Lung microvascular endothelial cell (primary cell): Measurements from ENCODE around the gene HLA-DMA. TPM values are rescaled to one million over a fixed set of nuclear protein-coding genes. Genes with fewer than 3 reads are reported as not detected.

Source experiments
- DNase-seq, 2 donors: peaks; one replicate each; pipeline versions ENCODE4 v3.0.0 to v3.0.0-alpha.2; 2010; ENCODE audit warnings: low read depth in 2 of 2
- total RNA-seq: library from RNA; depleted of rRNA; stranded (reverse); fragments of >200 nt; gene quantifications from 2 replicates; pipeline ENCODE4 v1.2.1, GENCODE V29; 2014

The HLA-DMA gene
- 0.20 and 0.44 TPM in 2 replicates for total RNA-seq

DNA sequence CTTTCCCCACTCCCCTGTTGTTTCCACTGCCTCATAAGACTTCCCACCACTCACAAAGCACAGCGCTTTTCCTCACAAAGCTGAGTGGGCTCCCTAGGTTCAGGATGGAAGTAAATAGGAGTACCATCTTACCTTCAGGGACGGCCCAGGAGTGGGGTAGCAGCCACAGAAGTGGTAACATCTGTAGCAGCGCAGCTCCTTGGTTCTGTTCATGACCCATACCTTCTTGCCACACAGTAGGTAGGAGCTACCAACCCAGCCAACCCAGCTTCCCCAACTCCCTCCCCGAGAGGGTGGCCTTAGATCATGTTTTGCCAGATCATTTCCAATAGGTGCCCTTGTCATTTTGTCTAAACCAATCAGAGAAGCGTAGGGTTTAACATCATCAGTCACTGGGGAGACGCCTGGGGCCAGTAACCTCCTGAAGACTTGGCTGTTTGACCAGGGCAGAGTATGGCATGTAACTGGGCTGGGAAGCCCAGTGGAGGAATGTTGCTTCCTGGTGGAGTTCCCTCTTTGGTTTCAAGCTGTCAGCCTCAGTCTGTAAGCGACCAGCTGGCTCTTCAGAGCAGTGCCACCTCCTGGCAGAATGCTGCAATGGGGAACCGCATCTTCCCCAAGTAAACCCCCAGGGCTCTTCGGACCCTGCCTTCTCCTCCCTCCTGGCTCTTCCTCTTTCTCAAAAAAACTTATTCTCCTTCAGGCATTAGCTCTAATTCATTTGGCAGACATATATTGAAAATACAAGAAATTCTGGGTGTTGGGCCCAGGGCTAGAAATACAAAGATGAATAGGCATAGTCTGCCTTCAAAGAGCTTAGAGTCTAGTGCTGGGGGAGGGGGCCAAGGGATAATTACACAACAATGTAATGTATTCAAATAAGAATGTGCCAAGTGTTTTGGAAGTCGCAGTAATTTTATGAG, at the start of gene HLA-DMA:
Gene HLA-DMA (minus strand): TSS at position 281 of the 923 bp plus-strand sequence. CDS start 61 bp downstream, at position 220.
- peak; percentile 93 to 96 for DNase-seq

DNA sequence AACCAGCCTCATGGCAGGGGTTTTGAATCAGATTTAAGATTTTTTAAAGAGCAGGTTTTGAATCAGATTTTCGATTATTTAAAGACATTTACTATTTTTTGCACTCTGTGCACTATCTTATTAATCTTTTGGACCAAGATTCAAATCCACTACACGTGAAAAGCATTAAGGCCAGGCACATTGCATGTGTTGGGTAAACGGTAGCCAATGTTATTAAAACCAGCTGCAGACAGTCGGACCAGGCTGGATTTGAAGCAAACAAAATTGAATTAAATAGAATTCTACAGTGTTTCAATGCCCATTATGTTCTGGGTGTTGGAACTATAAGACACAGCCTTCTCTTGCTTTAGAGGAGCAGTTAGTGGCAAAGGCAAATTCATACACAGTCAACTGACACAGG, 48.8 kb upstream of the HLA-DMA start:
- DNase-seq: no peak

DNA sequence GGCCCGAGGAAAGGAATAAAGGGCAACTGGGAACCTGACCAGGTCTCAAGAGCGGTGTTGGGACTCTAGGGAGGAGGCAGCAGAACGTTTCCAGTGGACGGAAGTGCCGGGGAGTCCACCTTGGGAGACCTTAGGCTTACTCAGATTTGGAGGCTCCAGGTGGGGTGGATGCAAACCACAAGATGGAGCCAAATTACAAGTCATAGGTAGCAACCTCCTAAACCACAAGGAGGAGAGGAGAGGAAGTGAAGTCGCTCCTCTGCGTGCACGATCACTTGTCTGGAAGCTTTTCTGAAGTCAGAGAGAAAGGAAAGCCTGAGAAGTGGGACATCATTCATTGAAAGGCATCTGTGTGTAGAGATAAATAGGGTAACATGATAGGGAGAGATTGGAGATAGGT, 47.2 kb upstream of the HLA-DMA start:
- peak; percentile 19 to 23 for DNase-seq

DNA sequence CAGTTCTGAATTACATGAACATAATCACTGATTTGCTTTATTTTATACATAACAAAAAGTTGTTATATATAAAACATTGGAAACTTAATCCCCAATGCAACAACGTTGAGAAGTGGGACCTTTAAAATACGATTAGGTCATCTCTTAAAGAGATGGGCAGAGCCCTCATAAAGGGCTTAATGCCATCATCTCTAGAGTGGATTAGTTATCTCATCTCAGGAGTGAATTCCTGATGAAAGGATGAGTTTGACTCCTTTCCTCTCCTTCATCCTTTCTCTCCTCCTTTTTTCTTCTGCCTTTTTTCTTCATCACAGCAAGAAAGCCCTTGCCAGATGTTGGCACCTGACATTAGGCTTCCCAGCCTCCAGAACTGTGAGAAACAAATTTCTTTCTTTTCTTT, 42.6 kb upstream of the HLA-DMA start:
- no peak for DNase-seq

DNA sequence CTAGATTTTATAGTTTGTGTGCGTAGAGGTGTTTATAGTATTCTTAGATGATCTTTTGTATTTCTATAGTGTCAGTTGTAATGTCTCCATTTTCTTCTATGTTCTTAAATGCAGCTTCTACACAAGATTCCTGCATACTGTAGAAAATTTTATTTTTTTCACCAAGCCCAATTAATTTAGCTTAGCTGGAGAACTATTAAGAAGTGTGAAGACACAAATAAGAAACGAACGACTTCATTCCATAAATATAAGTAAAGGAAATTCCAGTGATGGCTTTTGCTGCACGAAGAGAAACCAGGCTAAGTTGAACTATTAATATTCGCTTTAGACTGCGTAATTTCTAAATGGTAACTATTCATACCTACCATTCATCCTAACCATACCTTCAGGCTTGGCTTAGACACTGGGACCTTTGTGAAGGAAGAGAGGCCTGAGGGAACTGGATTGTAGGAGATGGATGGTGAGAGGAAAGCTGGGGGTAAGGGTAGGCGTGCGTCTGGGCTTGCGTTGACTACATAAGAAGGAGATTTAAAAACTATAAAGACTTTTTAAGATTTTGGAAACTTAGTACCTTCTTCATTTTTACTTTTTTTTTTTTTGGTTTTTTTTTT, 40.6 kb upstream of the HLA-DMA start:
- DNase-seq: no peak

DNA sequence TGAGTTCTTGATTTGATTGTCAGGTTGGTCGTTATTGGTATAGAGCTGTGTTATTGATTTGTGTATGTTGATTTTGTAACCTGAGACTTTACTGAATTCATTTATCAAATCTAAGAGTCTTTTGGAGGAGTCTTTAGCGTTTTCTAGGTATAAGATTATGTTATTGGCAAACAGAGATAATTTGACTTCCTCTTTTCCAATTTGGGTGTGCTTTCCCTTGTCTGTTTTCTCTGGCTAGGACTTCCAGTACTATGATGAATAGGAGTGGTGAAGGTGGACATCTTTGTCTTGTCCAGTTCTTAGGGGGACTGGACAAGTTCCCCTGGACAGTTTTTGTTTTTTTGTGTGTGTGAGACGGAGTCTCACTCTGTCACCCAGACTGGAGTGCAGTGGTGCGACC, 39.1 kb upstream of the HLA-DMA start:
- DNase-seq: no peak

DNA sequence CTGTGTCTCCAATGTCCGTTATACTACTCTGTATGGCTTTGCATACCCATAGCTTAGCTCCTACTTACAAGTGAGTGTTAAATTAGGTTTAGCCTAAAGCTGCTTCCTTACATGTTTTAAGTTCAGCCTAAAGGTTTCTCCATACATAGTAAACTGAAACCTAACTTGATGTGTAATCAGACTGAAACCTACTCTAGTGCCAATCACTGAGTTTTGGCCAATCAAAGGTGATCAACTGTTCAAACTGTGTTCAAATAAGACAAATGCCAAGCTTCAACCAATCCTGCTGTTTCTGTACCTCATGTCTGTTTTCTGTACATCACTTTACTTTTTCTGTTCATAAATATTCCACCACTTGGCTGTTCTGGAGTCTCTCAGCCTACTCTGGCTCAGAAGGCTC, 36.5 kb upstream of the HLA-DMA start:
- DNase-seq: no peak

DNA sequence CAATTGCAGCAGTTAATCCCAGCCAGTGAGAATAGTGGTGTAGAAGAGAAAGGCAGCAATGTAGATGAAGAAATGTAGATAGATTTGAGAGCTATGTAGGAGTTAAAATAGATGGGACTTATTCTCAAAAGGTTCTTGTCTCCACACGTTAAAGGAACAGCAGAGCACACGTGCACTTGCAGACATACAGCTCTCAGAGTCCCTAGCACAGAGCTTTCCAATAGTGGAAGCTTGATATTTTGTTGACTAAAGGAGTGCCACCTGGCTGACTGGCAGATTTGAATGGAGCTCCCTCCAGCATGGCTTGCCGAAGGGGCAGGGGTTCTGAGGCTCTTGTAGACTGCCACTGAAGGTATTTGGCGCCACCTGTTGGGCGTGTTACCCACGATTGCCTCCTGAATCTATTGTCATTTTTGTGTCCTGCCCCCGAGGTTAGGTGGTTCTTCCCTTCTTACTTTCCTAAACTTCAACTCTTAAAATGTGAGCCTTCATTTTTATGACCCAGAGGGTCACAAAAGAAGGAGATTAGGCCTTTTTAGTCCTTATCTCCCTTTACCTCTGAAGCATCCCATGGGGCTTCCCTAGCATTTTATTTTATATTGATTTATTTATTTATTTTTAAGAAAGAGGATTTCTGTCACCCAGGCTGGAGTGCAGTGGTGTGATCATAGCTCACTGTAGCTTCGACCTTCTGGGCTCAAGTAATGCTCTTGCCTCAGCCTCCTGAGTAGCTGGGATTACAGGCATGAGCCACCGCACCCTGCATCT, 31.9 kb upstream of the HLA-DMA start:
- DNase-seq: peak; percentile 88 to 91

DNA sequence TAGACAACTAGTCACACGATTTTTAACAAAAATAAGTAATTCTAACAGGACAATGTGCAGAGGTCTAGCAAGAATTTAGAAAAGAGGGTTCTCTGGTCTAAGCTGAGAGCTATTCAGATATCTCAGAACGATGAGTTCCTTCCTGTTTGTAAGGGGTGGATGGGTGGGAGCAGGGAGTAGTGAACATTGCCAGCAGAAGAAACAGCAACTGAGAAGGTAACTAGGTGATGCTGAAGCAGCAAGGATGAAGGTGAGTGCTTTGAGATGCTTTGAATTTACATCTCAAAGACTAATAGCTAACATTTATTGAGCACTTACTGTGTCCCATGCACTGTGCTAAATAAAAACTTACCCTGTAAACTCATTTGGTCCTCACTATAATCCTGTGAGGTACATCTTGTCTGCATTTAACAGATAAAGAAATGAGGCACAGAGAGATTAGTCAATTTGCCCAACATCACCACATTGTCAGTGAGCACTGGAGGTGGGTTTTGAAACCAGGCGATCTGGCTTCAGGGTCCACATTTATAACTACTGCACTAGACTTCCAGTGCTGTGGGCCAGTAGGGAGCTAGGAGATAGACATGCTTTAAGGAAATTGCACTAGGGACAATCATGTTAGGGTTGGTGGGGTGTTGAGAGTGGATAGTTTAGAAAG, 31.2 kb upstream of the HLA-DMA start:
- no peak for DNase-seq

DNA sequence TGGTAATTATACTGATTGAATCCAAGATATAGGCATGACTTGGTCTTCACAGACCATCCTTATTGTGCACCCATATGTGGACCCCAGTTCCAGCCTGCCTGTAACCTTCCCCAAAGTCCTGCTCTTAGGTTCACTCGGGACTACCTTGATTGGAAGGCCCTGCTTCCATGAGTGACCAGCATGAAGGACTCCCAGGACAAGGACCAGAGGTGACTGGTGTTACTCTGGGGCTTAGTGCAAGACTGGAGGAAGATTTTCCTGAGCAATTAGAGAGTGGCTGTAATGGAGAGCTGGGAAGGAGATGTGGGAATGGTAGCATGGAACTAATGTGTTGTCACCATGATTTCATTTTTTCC, 30.6 kb upstream of the HLA-DMA start:
- DNase-seq: no peak

DNA sequence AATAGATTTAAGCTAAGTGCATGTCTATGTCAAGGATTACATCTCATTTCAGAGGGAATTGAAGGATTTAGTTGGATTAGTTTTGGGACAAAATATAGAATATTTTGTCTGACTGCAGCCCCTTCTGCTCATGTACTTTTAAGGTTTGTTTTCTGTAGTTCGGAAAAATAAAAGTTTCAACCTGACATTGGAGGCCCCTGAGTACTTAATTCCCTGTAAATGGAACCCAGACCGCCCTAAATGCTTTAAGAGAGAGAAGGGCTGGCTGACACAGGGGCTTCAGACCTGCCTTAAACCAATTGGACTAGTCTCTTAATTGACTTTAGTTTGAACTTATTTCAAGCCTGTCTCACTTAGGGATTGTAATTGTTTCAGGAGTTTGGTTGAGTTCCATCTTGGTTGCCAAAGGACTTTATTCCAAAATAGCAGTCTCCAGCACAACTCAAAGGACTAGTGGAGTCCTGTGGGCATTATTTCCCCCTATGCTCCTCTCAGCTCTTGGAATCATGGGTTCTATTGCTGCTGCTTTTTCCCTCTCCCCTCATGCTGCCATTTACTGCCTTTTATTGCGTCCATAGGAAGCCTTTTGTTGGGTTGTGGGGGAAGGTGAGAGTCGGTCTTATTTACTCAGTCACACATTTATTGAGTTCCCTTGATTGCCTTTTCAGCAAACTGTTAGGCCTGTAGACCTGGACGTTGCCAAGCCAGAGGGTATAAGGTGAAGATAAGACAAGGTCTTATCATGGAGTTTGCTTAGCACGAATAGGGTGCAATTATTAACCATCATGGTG, 30.0 kb upstream of the HLA-DMA start:
- DNase-seq: no peak

DNA sequence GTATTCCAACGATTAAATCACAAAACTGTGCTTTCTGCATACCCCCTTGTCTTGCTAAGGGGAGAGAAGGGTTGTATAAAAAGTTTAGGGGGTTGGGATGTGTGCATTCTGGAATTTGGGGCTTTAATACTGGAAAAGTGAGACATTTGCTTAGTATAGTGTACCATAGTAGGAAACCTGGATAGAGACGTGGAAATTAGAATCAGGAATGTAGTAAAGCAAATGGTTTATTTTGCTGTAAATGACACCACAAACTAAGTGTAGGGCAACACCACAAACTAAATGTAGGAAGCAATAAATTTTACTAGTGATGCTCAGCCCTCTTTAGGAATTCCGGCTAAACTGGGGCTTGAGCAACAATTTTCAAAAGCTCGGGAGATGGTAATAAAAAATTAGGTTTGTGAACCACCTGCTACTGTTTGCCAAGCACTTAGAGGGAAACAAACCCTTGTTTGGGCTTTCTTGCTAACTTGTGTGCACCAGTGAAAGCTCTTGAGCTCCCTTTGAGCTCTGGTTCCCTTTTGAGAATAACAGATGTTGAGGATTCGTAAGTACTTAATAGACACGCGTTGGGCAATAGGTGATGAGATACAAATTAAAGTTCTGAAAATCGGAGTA, 29.3 kb upstream of the HLA-DMA start:
- DNase-seq: no peak

DNA sequence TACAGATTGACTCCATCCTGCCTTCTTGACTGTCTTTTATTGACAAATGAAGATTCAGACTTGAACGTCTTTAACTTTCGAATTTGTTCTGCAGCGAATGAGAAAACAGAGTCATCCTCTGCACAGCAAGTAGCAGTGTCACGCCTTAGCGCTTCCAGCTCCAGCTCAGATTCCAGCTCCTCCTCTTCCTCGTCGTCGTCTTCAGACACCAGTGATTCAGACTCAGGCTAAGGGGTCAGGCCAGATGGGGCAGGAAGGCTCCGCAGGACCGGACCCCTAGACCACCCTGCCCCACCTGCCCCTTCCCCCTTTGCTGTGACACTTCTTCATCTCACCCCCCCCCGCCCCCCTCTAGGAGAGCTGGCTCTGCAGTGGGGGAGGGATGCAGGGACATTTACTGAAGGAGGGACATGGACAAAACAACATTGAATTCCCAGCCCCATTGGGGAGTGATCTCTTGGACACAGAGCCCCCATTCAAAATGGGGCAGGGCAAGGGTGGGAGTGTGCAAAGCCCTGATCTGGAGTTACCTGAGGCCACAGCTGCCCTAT, 27.7 kb upstream of the HLA-DMA start:
- DNase-seq: no peak

DNA sequence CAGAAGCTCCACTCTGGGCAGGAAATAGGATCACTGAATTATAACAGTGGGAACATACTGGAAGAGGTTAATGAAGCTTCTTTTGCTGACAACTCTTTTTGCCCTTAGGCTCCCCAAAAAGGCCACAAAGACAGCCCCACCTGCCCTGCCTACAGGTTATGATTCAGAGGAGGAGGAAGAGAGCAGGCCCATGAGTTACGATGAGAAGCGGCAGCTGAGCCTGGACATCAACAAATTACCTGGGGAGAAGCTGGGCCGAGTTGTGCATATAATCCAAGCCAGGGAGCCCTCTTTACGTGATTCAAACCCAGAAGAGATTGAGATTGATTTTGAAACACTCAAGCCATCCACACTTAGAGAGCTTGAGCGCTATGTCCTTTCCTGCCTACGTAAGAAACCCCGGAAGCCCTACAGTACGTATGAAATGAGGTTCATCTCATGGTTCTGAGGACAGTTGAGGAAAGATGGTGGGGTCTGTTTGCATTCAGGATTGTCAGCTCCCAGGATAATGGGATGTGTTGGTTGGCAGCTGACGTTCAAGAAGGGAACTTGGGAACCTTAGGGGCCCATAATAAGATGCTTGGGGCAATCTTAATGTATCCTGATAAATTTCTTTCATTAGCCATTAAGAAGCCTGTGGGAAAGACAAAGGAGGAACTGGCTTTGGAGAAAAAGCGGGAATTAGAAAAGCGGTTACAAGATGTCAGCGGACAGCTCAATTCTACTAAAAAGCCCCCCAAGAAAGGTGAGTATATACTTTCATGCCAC, 27.0 kb upstream of the HLA-DMA start:
- no peak for DNase-seq

DNA sequence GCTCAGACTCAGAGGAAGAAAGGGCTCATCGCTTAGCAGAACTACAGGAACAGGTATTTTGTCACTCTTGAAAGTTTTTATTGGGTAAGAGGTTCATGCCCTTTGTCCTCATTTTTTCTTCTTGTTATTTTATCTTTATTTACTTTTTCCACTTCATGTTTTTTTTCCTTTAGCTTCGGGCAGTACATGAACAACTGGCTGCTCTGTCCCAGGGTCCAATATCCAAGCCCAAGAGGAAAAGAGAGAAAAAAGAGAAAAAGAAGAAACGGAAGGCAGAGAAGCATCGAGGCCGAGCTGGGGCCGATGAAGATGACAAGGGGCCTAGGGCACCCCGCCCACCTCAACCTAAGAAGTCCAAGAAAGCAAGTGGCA, 25.0 kb upstream of the HLA-DMA start:
- no peak for DNase-seq

DNA sequence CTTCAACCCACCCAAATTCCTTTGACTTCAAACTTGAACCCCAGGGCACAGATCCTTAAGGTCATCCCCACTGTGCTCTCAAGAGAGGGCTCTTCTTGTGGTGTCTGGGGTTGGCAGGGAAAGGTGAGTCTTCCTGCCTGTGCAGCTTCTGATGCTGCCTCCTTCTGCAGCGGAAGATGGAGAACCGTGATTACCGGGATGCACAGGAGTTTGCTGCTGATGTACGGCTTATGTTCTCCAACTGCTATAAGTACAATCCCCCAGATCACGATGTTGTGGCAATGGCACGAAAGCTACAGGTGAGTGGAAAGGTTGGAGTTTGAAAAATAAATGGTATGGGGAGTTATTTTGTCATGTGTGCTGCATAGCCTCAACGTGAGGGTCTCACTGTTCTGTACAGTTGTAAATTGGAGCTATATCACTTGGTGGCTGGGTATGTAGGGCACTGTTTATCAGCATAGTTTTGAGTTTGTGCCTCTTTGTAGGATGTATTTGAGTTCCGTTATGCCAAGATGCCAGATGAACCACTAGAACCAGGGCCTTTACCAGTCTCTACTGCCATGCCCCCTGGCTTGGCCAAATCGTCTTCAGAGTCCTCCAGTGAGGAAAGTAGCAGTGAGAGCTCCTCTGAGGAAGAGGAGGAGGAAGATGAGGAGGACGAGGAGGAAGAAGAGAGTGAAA, 24.5 kb upstream of the HLA-DMA start:
- no peak for DNase-seq

DNA sequence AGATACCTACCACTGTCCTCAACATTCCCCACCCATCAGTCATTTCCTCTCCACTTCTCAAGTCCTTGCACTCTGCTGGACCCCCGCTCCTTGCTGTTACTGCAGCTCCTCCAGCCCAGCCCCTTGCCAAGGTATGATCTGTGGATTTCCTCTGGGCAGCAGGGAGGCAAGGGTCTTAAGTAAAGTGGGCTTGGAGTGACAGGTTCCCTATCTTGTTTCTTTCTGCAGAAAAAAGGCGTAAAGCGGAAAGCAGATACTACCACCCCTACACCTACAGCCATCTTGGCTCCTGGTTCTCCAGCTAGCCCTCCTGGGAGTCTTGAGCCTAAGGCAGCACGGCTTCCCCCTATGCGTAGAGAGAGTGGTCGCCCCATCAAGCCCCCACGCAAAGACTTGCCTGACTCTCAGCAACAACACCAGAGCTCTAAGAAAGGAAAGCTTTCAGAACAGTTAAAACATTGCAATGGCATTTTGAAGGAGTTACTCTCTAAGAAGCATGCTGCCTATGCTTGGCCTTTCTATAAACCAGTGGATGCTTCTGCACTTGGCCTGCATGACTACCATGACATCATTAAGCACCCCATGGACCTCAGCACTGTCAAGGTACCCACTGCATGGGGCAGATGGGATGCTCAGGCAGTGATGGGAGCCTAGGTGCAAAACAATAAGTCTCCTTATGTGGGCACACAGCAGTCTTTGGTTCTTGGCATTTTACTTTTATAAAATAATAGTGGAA, 23.6 kb upstream of the HLA-DMA start:
- no peak for DNase-seq

DNA sequence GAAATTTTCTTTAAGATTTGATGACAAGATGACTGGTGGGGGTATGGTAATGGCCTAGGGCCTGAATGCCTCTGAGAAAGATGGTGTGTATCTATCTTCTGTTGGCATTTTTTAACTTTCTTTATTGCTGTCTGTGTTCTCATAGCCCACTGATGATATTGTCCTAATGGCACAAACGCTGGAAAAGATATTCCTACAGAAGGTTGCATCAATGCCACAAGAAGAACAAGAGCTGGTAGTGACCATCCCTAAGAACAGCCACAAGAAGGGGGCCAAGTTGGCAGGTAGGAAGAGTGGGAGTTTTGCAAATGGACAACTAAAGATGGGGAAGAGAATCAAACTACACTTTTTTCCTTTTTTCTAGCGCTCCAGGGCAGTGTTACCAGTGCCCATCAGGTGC, 23.0 kb upstream of the HLA-DMA start:
- DNase-seq: no peak
